GM12865 (cell line): Measurements from ENCODE around the gene IRF2.

ENCODE experiments used
- DNase-seq: peaks from one replicate; pipeline ENCODE4 v3.0.0; 2010; ENCODE audit warnings: low read depth
- H3K4me3 ChIP-seq: 2 replicates; pipeline ENCODE4 v1.5.1; 2011; ENCODE audit warnings: mild to moderate bottlenecking, low read depth, low read length, control low read depth
- CTCF ChIP-seq: IDR thresholded peaks from 2 replicates; pipeline ENCODE4 v1.5.1; 2011; ENCODE audit warnings: low read length, control low read depth, low read depth, inconsistent platforms; ENCODE audit not compliant: insufficient read depth; ENCODE audit errors: missing control alignments

Gene IRF2

GRCh38 chr4:184363258-184363657 lies 111.1 kb downstream of the IRF2 start:
- no peak for TF ChIP-seq CTCF
- H3K4me3 ChIP-seq: no peak overlapping the region
- DNase-seq: no peak

GRCh38 chr4:184362396-184362795 lies 112.0 kb downstream of the IRF2 start:
- no peak for DNase-seq
- no peak overlapping the region for H3K4me3 ChIP-seq
- TF ChIP-seq CTCF: no peak

GRCh38 chr4:184361443-184361842 lies 112.9 kb downstream of the IRF2 start:
- DNase-seq: no peak
- TF ChIP-seq CTCF: no peak
- no peak overlapping the region for H3K4me3 ChIP-seq

GRCh38 chr4:184359888-184360287 lies 114.5 kb downstream of the IRF2 start:
- no peak for TF ChIP-seq CTCF
- H3K4me3 ChIP-seq: no peak overlapping the region
- DNase-seq: no peak

GRCh38 chr4:184358521-184359232 lies 115.7 kb downstream of the IRF2 start:
- H3K4me3 ChIP-seq: no peak overlapping the region
- DNase-seq: no peak
- TF ChIP-seq CTCF: no peak

- DNase-seq: no peak
- H3K4me3 ChIP-seq: no peak overlapping the region
- no peak for TF ChIP-seq CTCF
These were observed 116.6 kb downstream of the IRF2 start for GRCh38 chr4:184357772-184358171.

DNA sequence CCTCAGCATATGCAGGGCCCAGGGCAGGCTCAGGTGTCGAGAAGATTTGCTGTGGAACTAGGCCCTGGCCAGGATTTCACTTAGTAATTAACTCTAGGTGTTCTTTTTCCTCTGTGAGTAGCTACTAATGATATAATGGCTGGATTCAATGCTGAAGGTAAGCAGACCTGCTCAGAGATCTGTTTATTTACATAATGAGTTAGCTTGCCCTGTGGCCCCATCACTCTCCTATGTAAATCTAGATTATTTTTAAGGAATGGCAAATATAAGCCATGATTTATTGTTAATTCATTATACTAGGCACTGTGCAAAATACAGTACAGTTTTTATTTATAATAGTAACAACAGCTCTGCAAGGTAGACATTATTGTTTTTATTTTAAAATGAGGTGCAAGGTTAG lies 117.2 kb downstream of the IRF2 start:
- TF ChIP-seq CTCF: no peak
- DNase-seq: no peak
- H3K4me3 ChIP-seq: no peak overlapping the region
